AG09319 (cell line): Measurements from ENCODE around the gene MIOX.

Experiments used
- DNase-seq: peaks from one replicate; pipeline ENCODE4 v3.0.0-alpha.2; 2010; ENCODE audit warnings: low read depth; ENCODE audit errors: extremely low read depth
- TF ChIP-seq, protein P1 (sequence below): IDR thresholded peaks from 2 replicates; pipeline ENCODE4 v1.5.1; 2011; ENCODE audit warnings: low read depth, mild to moderate bottlenecking, inconsistent platforms, low read length, moderate library complexity

The MIOX gene

DNA sequence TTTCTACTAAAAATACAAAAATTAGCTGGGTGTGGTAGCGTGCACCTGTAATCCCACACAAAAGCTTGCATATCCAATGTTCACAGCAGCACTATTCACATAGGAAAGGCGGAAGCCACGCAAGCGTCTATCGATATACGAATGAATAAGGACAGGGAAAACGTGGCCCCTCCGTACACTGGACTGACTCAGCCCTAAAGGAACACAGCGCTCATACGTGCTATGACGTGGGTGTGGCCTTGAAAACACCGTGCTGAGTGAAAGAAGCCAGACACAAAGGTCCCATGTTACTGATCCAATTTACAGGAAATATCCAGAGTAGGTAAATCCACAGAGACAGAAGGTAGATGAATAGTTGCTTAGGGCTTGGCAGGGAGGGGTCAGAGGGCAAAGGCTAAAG lies 13.8 kb downstream of the MIOX start:
- DNase-seq: no peak
- TF ChIP-seq, protein P1, sequence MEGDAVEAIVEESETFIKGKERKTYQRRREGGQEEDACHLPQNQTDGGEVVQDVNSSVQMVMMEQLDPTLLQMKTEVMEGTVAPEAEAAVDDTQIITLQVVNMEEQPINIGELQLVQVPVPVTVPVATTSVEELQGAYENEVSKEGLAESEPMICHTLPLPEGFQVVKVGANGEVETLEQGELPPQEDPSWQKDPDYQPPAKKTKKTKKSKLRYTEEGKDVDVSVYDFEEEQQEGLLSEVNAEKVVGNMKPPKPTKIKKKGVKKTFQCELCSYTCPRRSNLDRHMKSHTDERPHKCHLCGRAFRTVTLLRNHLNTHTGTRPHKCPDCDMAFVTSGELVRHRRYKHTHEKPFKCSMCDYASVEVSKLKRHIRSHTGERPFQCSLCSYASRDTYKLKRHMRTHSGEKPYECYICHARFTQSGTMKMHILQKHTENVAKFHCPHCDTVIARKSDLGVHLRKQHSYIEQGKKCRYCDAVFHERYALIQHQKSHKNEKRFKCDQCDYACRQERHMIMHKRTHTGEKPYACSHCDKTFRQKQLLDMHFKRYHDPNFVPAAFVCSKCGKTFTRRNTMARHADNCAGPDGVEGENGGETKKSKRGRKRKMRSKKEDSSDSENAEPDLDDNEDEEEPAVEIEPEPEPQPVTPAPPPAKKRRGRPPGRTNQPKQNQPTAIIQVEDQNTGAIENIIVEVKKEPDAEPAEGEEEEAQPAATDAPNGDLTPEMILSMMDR: no peak

GRCh38 chr22:50502096-50502495 lies 15.4 kb downstream of the MIOX start:
- DNase-seq: no peak
- TF ChIP-seq, protein P1: no peak

- TF ChIP-seq, protein P1: no peak
- DNase-seq: no peak
Observed at GRCh38 chr22:50502628-50503474, 16.2 kb downstream of the MIOX start.

DNA sequence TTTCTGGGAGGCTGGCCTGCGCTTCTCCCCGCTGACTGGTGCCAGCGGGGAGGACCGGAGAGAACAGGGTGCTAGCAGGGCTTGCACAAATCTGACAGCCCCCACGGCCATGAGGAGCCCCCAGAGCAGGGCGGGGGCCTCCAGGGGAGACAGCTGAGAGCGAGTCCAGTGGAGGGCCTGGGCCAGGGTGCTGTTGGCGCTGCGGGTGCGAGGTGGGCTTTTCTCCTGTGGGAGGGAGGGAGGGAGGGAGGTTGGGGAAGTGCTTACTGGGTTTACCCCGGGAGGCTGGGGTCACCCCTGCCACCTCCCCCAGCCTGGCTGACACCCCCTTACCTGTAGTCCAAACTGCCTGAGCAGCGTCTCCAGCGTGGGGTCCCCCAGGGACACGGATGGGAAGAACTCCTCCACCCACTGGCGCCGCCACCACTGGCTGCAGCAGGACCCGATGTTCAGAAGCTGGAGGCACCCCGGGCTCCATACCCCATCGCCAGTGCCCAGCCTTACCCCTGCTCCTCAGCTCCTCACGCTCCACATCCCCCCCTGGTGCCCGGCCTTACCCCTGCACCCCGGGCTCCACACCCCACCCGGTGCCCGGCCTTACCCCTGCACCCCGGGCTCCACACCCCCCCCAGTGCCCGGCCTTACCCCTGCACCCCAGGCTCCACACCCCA lies 17.0 kb downstream of the MIOX start:
- TF ChIP-seq, protein P1: no peak; the same call in 1 of the 2 replicates
- DNase-seq: no peak

DNA sequence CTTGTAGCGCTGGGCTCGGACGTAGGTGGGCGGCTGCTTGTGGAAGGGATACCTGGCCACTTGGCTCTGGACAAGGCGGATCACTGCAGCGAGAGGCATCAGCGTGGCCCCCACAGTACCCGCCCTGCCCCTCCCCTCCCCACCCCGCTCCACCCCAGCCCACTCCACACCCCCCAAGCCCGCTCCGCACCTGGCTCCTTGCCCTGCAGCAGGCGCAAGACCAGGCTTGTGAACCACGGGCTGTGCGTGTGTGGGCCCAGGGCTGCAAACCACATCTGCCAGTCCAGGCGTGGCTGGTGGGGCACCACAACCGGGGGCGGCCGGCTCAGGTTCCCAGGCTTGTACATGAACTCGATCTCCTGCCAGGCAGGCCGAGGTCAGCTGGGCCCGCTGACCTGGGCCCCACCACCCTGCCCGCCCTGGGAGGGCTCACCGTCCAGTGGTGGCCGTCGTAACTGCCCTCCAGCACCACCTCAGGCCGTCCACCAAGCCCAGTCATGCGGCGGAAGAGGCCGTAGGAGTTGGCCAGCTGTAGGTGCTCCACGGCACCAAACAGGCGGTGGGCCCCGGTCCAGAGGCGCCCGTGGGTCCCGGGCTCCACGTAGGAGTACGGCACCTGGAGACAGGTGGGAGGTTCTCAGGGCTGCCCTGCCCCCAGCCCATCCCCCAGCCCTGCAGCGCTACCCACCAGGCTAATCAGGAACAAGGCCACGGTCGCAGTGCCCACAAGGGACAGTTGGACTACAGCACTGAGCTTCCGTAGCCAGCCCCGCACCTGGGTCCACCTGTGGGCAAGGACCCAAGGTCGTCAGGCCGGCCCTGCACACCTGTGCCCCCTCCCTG lies 17.9 kb downstream of the MIOX start:
- TF ChIP-seq, protein P1: no peak
- no peak for DNase-seq

DNA sequence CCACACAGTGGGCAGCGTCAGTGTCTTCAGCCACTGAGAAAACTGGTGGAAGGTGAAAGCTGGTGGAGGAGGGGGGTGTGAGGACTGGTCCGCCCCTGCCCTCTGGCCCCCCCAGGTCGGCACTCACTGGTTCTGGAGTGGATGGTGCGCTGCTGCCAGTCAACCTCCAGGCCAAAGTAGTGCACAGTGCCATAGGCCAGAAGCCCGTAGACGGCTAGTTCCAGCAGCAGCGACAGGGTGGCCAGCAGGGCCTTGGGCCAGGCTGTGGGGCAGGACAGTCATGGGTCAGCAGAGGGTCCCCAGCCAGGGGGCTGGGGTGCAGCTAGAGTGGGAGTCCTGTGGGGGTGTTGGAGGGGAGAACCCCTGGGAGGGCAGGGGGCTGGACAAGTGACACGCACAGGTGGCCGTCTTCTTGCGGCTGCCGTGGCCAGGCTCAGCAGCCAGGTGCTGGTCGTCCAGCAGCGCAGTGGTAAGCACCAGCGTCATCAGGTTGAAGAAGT lies 18.7 kb downstream of the MIOX start:
- no peak for DNase-seq
- TF ChIP-seq, protein P1: no peak
